Stomach smooth muscle (tissue), 2 donors: ENCODE data around the gene RGR.
"Not testable (repeated sequence)": the region's sequence is repeated elsewhere in the genome, so short reads cannot be mapped to it uniquely, and the experiment has no call there.

Experiments
- H3K27ac ChIP-seq: one replicate; pipeline ENCODE4 v1.7.0; 2013; ENCODE audit warnings: mild to moderate bottlenecking, low read length, inconsistent platforms
- H3K27me3 ChIP-seq, 2 donors: one replicate each; pipeline ENCODE4 v1.7.0; 2013; ENCODE audit warnings: low read length in 2 of 2; ENCODE audit not compliant: insufficient read depth in 2 of 2, control insufficient read depth in 1 of 2
- H3K36me3 ChIP-seq, 2 donors: one replicate each; pipeline ENCODE4 v1.7.0; 2013; ENCODE audit warnings: low read length in 2 of 2; ENCODE audit not compliant: control insufficient read depth in 2 of 2, insufficient read depth in 2 of 2
- H3K4me1 ChIP-seq: one replicate; pipeline ENCODE4 v1.7.0; 2013; ENCODE audit warnings: low read length; ENCODE audit not compliant: control insufficient read depth, insufficient read depth
- H3K4me3 ChIP-seq, 2 donors: one replicate each; pipeline ENCODE4 v1.7.0; 2013; ENCODE audit warnings: low read length in 2 of 2
- H3K9ac ChIP-seq, 2 donors: one replicate each; pipeline ENCODE4 v1.7.0; 2013; ENCODE audit warnings: low read length in 2 of 2, mild to moderate bottlenecking in 1 of 2
- H3K9me3 ChIP-seq, 2 donors: one replicate each; pipeline ENCODE4 v1.7.0; 2013; ENCODE audit warnings: low read length in 2 of 2; ENCODE audit not compliant: control insufficient read depth in 2 of 2
- donor health status: healthy.
- donor health status: Pancreatic carcinoma.

Gene RGR

GRCh38 chr10:84270708-84271107 lies 25.9 kb downstream of the RGR start:
- H3K27ac ChIP-seq: no peak overlapping the region
- H3K36me3 ChIP-seq: no peaks in the 10 kb centered on the region
- no peak overlapping the region for H3K4me3 ChIP-seq
- H3K27me3 ChIP-seq: peaks cover 2 to 16% of the 10 kb centered on the region in 2 donors
- H3K4me1 ChIP-seq: no peaks in the 10 kb centered on the region
- no peaks in the 10 kb centered on the region for H3K9me3 ChIP-seq
- H3K9ac ChIP-seq: no peak overlapping the region

- not testable (repeated sequence) for H3K36me3 ChIP-seq, H3K4me1 ChIP-seq
Observed at GRCh38 chr10:84279876-84280475, 35.1 kb downstream of the RGR start.

GRCh38 chr10:84286695-84287094 lies 41.8 kb downstream of the RGR start:
- Histone ChIP-seq H3K4me1 (no peaks in the 10 kb centered on the region), H3K9me3 (no peaks in the 10 kb centered on the region), H3K27me3 (no peaks in the 10 kb centered on the region), H3K27ac (no peak overlapping the region), H3K4me3 (no peak overlapping the region), H3K9ac (no peak overlapping the region), H3K36me3 (no peaks in the 10 kb centered on the region)

More at GRCh38 chr10:84279876-84280475, 35.1 kb downstream of the RGR start:
- not testable (repeated sequence) for H3K9ac ChIP-seq, H3K4me3 ChIP-seq, H3K9me3 ChIP-seq, H3K27ac ChIP-seq, H3K27me3 ChIP-seq

- Histone ChIP-seq H3K4me3 (no peak overlapping the region), H3K4me1 (no peaks in the 10 kb centered on the region), H3K9ac (no peak overlapping the region), H3K27ac (no peak overlapping the region), H3K36me3 (no peaks in the 10 kb centered on the region), H3K9me3 (no peaks in the 10 kb centered on the region), H3K27me3 (no peaks in the 10 kb centered on the region)
Observed at GRCh38 chr10:84288151-84288550, 43.3 kb downstream of the RGR start.

GRCh38 chr10:84289521-84290200 lies 44.8 kb downstream of the RGR start:
- Histone ChIP-seq H3K36me3 (no peaks in the 10 kb centered on the region), H3K4me3 (no peak overlapping the region), H3K9ac (no peak overlapping the region), H3K4me1 (no peaks in the 10 kb centered on the region), H3K9me3 (no peaks in the 10 kb centered on the region), H3K27me3 (no peaks in the 10 kb centered on the region), H3K27ac (no peak overlapping the region)

- Histone ChIP-seq H3K4me1 (no peaks in the 10 kb centered on the region), H3K27ac (no peak overlapping the region), H3K9me3 (no peaks in the 10 kb centered on the region), H3K36me3 (no peaks in the 10 kb centered on the region), H3K9ac (no peak overlapping the region), H3K27me3 (no peaks in the 10 kb centered on the region), H3K4me3 (no peak overlapping the region)
Observed at GRCh38 chr10:84290235-84290634, 45.4 kb downstream of the RGR start.

- H3K4me1 ChIP-seq: no peaks in the 10 kb centered on the region
- H3K4me3 ChIP-seq: no peak overlapping the region
- H3K27me3 ChIP-seq: no peaks in the 10 kb centered on the region
- no peak overlapping the region for H3K27ac ChIP-seq
- H3K36me3 ChIP-seq: no peaks in the 10 kb centered on the region
- H3K9me3 ChIP-seq: no peaks in the 10 kb centered on the region
- no peak overlapping the region for H3K9ac ChIP-seq
Observed at GRCh38 chr10:84291384-84291783, 46.5 kb downstream of the RGR start.

GRCh38 chr10:84292502-84292901 lies 47.6 kb downstream of the RGR start:
- Histone ChIP-seq H3K4me1 (no peaks in the 10 kb centered on the region), H3K9ac (no peak overlapping the region), H3K27me3 (no peaks in the 10 kb centered on the region), H3K4me3 (no peak overlapping the region), H3K27ac (no peak overlapping the region), H3K9me3 (no peaks in the 10 kb centered on the region), H3K36me3 (no peaks in the 10 kb centered on the region)

GRCh38 chr10:84293171-84293570 lies 48.3 kb downstream of the RGR start:
- Histone ChIP-seq H3K4me1 (no peaks in the 10 kb centered on the region), H3K9ac (no peak overlapping the region), H3K27me3 (no peaks in the 10 kb centered on the region), H3K36me3 (no peaks in the 10 kb centered on the region), H3K9me3 (no peaks in the 10 kb centered on the region), H3K4me3 (no peak overlapping the region), H3K27ac (no peak overlapping the region)

GRCh38 chr10:84293574-84294016 lies 48.7 kb downstream of the RGR start:
- no peaks in the 10 kb centered on the region for H3K27me3 ChIP-seq
- no peak overlapping the region for H3K4me3 ChIP-seq
- no peak overlapping the region for H3K27ac ChIP-seq
- H3K9ac ChIP-seq: no peak overlapping the region
- no peaks in the 10 kb centered on the region for H3K36me3 ChIP-seq
- H3K9me3 ChIP-seq: no peaks in the 10 kb centered on the region
- H3K4me1 ChIP-seq: no peaks in the 10 kb centered on the region

- no peaks in the 10 kb centered on the region for H3K27me3 ChIP-seq
- no peaks in the 10 kb centered on the region for H3K9me3 ChIP-seq
- no peak overlapping the region for H3K27ac ChIP-seq
Observed at GRCh38 chr10:84294766-84295447, 50.1 kb downstream of the RGR start.

More at GRCh38 chr10:84294766-84295447, 50.1 kb downstream of the RGR start:
- Histone ChIP-seq H3K4me1 (no peaks in the 10 kb centered on the region), H3K36me3 (no peaks in the 10 kb centered on the region), H3K4me3 (no peak overlapping the region), H3K9ac (no peak overlapping the region)
